Spleen (tissue), 7 donors: ENCODE data around the gene C3orf20.

Experiments
- CTCF ChIP-seq, 11 experiments: fragments of 200-600 bp in 7 of 11; fragments of 450-650 bp in 4 of 11; sonication (generic) in 4 of 11; IDR thresholded peaks in 8 of 11; conservative IDR thresholded peaks in 3 of 11; 1 replicate in 7 of 11; 2 replicates in 4 of 11; pipeline versions ENCODE4 v1.4.0 to v1.8.0; 2016 to 2021; ENCODE audit warnings: antibody characterized with exemption in 11 of 11, inconsistent platforms in 4 of 11, mild to moderate bottlenecking in 1 of 11
- POLR2A ChIP-seq, 3 donors: fragments of 450-650 bp; IDR thresholded peaks; one replicate each; pipeline ENCODE4 v1.5.1; 2017; ENCODE audit warnings: antibody characterized with exemption in 3 of 3, mild to moderate bottlenecking in 1 of 3
- POLR2AphosphoS5 ChIP-seq, 3 donors: sonication (generic); formaldehyde crosslinking; IDR thresholded peaks; one replicate each; pipeline ENCODE4 v1.5.1; 2017; ENCODE audit warnings: antibody characterized with exemption in 3 of 3
- donor health status: DM: no; HTN: no; CAD: no; lungs with moderate emphysema.
- donor health status: DM: no; HTN: no; CAD: no.
- donor health status: DM: no; HTN: no; CAD: no.

- TF ChIP-seq POLR2AphosphoS5 (IDR thresholded peaks at IDR 0.05) (peak in 1 of 3 donors; percentile 21), POLR2A (IDR thresholded peaks at IDR 0.05) (no peak), CTCF (IDR thresholded peaks at IDR 0.05 in 8 of 11, conservative IDR thresholded peaks at IDR 0.05 in 3 of 11) (peak; percentile 39 to 91 (median 76))
These were observed 41.0 kb upstream of the C3orf20 start for GRCh38 chr3:14633819-14634424.
